ENCODE measurements around the gene PLEKHJ1. TPM values are rescaled to one million over a fixed set of nuclear protein-coding genes. Genes with fewer than 3 reads are reported as not detected.
A peak's percentile ranks its signal among the peaks of the same experiment; 100 is the strongest.

PLEKHJ1 gene
- total RNA-seq, 2 experiments from 2014 or later, result 69.8 to 71.3 TPM

DNA sequence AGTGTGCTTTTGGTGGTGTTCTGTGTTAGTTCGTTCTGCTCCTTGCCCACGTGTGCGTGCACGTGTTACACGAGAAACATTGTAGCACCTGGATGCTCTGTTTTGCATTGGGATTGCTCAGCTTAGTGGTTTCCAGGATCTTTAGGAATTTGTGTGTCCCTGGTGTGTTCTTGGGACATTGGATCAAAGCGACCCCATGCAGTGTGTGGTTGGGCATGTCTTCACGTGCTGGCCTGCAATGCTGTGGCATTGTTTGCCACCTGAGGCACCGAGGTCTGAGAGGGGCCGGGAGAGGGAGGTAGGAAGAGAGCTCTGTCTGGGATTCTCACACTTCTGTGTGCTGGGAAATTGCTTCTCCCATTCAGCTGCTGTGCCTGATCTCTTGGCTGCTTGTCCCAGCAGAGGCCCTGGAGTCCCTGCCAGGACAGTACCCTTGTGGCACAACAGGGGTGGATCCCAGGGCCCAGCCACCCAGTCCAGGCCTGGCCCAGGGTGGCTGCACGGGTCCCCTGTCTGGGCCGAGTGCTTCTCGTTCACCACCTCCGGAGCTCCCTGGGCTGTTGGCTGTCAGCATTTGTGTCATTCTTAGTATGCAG is 11.3 kb downstream of the PLEKHJ1 start:
- H3K9me3 Mint-ChIP-seq, result no peaks in the 10 kb centered on the region
- peaks cover 7% of the 10 kb centered on the region for H3K36me3 Mint-ChIP-seq
- DNase-seq (no peak), ATAC-seq (ENCODE audit: low read depth) (no peak)
- POLR2A ChIA-PET, result no interaction called here
- no peaks in the 10 kb centered on the region for H3K27me3 Mint-ChIP-seq
- H3K27ac Mint-ChIP-seq, result no peak overlapping the region
- no peak overlapping the region for H3K4me3 Mint-ChIP-seq
- peaks cover 6% of the 10 kb centered on the region for H3K4me1 Mint-ChIP-seq

GRCh38 chr19:2223959-2224358 is 12.2 kb downstream of the PLEKHJ1 start:
- POLR2A ChIA-PET, result no interaction called here
- Mint-ChIP-seq H3K36me3 (peaks cover 7% of the 10 kb centered on the region), H3K9me3 (no peaks in the 10 kb centered on the region), H3K4me3 (no peak overlapping the region), H3K27ac (peak overlapping the region; percentile 70), H3K4me1 (peaks cover 6% of the 10 kb centered on the region), H3K27me3 (no peaks in the 10 kb centered on the region)
- peak; percentile 68 for ATAC-seq (ENCODE audit: low read depth)
- DNase-seq, result no peak

- ATAC-seq (ENCODE audit: low read depth) (no peak), DNase-seq (no peak)
- Mint-ChIP-seq H3K9me3 (no peaks in the 10 kb centered on the region), H3K27ac (no peak overlapping the region), H3K4me1 (peaks cover 6% of the 10 kb centered on the region), H3K27me3 (no peaks in the 10 kb centered on the region), H3K4me3 (no peak overlapping the region), H3K36me3 (peaks cover 5% of the 10 kb centered on the region)
- POLR2A ChIA-PET, result no interaction called here
Observed at GRCh38 chr19:2223391-2223790, 12.7 kb downstream of the PLEKHJ1 start.

DNA sequence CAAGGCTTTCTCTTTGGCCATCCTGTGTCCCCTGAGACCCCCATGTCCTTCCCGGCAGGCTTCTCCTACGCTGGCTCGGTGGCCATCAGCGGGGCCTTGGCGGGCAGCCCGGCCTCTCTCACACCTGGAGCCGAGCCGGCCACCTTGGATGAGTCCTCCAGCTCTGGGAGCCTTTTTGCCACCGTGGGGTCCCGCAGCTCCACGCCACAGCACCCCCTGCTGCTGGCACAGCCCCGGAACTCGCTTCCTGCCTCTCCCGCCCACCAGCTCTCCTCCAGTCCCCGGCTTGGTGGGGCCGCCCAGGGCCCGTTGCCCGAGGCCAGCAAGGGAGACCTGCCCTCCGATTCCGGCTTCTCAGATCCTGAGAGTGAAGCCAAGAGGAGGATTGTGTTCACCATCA is 14.2 kb downstream of the PLEKHJ1 start:
- Mint-ChIP-seq H3K36me3 (peaks cover 8% of the 10 kb centered on the region), H3K4me1 (peaks cover 6% of the 10 kb centered on the region), H3K27me3 (no peaks in the 10 kb centered on the region), H3K27ac (no peak overlapping the region), H3K9me3 (no peaks in the 10 kb centered on the region), H3K4me3 (no peak overlapping the region)
- POLR2A ChIA-PET, result no interaction called here
- DNase-seq (no peak), ATAC-seq (ENCODE audit: low read depth) (no peak)

DNA sequence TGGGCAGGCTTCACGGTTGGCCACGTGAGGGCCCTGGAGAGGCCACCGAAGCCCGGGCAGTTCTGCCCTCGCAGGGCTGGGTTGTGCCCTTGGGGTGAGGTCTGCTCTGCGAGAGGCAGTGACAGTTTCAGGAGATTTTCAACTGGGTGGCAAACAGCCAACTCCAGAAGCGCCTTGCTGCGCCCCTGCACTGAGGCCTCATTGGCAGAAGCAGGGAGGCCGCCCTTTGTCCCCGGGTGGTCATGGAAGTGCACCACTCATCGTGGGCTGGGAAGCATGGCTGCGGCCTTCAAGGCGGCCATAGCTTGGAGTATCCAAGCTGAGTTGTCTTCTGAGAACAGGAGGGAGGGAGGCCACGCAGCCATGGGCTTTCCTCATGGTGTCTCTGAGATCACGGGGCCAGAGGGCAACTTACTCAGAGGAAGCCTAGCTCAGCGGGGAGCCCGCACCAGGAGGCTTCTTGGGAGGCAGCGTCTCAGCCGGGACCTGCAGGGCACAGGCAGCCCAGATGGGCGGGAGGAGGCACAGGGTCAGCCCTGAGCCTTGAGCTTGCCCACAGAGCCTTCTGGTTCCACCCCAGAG is 14.8 kb downstream of the PLEKHJ1 start:
- POLR2A ChIA-PET, result no interaction called here
- H3K9me3 Mint-ChIP-seq, result no peaks in the 10 kb centered on the region
- H3K4me1 Mint-ChIP-seq, result peaks cover 6% of the 10 kb centered on the region
- no peaks in the 10 kb centered on the region for H3K27me3 Mint-ChIP-seq
- H3K27ac Mint-ChIP-seq, result no peak overlapping the region
- H3K36me3 Mint-ChIP-seq, result peaks cover 9% of the 10 kb centered on the region
- ATAC-seq (ENCODE audit: low read depth), result no peak
- H3K4me3 Mint-ChIP-seq, result no peak overlapping the region
- no peak for DNase-seq

- Mint-ChIP-seq H3K27me3 (no peaks in the 10 kb centered on the region), H3K4me1 (peaks cover 6% of the 10 kb centered on the region)
- POLR2A ChIA-PET, result no interaction called here
Observed at GRCh38 chr19:2219726-2220125, 16.4 kb downstream of the PLEKHJ1 start.

GRCh38 chr19:2217591-2217990 is 18.5 kb downstream of the PLEKHJ1 start:
- H3K27ac Mint-ChIP-seq, result no peak overlapping the region
- no peak for DNase-seq
- H3K27me3 Mint-ChIP-seq, result no peaks in the 10 kb centered on the region
- POLR2A ChIA-PET, result no interaction called here
- peaks cover 3% of the 10 kb centered on the region for H3K4me1 Mint-ChIP-seq
- H3K36me3 Mint-ChIP-seq, result peaks cover 8% of the 10 kb centered on the region
- no peaks in the 10 kb centered on the region for H3K9me3 Mint-ChIP-seq
- no peak for ATAC-seq (ENCODE audit: low read depth)
- no peak overlapping the region for H3K4me3 Mint-ChIP-seq

More at GRCh38 chr19:2219726-2220125, 16.4 kb downstream of the PLEKHJ1 start:
- Mint-ChIP-seq H3K27ac (no peak overlapping the region), H3K9me3 (no peaks in the 10 kb centered on the region), H3K36me3 (peaks cover 7% of the 10 kb centered on the region), H3K4me3 (no peak overlapping the region)
- ATAC-seq (ENCODE audit: low read depth) (no peak), DNase-seq (no peak)

DNA sequence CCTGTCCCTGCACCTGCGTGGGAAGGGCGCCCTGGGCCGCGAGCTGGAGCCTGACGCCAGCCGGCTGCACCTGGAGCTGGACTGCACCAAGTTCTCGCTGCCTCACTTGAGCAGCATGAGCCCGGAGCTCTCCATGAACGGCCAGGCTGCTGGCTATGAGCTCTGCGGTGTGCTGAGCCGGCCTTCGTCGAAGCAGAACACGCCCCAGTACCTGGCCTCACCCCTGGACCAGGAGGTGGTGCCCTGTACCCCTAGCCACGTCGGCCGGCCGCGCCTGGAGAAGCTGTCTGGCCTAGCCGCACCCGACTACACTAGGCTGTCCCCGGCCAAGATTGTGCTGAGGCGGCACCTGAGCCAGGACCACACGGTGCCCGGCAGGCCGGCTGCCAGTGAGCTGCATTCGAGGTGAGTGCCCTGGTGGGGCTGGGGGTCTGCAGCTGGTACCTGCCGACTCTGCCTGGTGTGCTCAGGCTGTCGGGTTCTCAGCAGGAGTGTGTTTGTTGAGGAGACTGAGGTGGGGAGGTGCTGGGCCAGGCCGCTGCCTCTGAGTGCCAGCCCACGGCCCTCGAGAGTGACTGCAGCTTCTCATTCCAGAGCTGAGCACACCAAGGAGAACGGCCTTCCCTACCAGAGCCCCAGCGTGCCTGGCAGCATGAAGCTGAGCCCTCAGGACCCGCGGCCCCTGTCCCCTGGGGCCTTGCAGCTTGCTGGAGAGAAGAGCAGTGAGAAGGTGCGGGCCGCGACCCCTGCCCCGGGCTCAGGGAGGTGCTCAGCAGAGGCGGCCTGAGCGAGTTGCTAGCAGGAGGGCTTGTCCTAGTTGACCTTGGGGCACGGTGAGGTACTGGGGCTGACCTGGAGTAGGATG is 19.5 kb downstream of the PLEKHJ1 start:
- no peak for DNase-seq
- Mint-ChIP-seq H3K27me3 (no peaks in the 10 kb centered on the region), H3K36me3 (peaks cover 9% of the 10 kb centered on the region), H3K4me3 (no peak overlapping the region), H3K4me1 (peaks cover 3% of the 10 kb centered on the region), H3K9me3 (no peaks in the 10 kb centered on the region), H3K27ac (peak overlapping the region; percentile 45)
- POLR2A ChIA-PET, result interaction anchor here (0.5 to 0.6 kb wide), 2 partner anchors 132 to 1175 kb away, joined by 3 to 5 read pairs; no protein-coding TSS in a partner anchor
- no peak for ATAC-seq (ENCODE audit: low read depth)

GRCh38 chr19:2215281-2215751 is 20.8 kb downstream of the PLEKHJ1 start:
- H3K36me3 Mint-ChIP-seq, result peaks cover 10% of the 10 kb centered on the region
- no peaks in the 10 kb centered on the region for H3K27me3 Mint-ChIP-seq
- ATAC-seq (ENCODE audit: low read depth), result no peak
- POLR2A ChIA-PET, result no interaction called here
- peaks cover 3% of the 10 kb centered on the region for H3K4me1 Mint-ChIP-seq
- no peak overlapping the region for H3K4me3 Mint-ChIP-seq
- no peaks in the 10 kb centered on the region for H3K9me3 Mint-ChIP-seq
- H3K27ac Mint-ChIP-seq, result no peak overlapping the region
- no peak for DNase-seq

GRCh38 chr19:2214251-2214650 is 21.9 kb downstream of the PLEKHJ1 start:
- ATAC-seq (ENCODE audit: low read depth) (no peak), DNase-seq (no peak)
- POLR2A ChIA-PET, result no interaction called here
- no peaks in the 10 kb centered on the region for H3K9me3 Mint-ChIP-seq
- no peak overlapping the region for H3K27ac Mint-ChIP-seq
- no peaks in the 10 kb centered on the region for H3K27me3 Mint-ChIP-seq
- H3K4me1 Mint-ChIP-seq, result peaks cover 3% of the 10 kb centered on the region
- H3K36me3 Mint-ChIP-seq, result peaks cover 10% of the 10 kb centered on the region
- no peak overlapping the region for H3K4me3 Mint-ChIP-seq

GRCh38 chr19:2213799-2214198 is 22.3 kb downstream of the PLEKHJ1 start:
- DNase-seq (no peak), ATAC-seq (ENCODE audit: low read depth) (no peak)
- Mint-ChIP-seq H3K36me3 (peaks cover 10% of the 10 kb centered on the region), H3K9me3 (no peaks in the 10 kb centered on the region), H3K4me3 (no peak overlapping the region), H3K4me1 (peaks cover 3% of the 10 kb centered on the region), H3K27me3 (no peaks in the 10 kb centered on the region), H3K27ac (no peak overlapping the region)
- POLR2A ChIA-PET, result no interaction called here

DNA sequence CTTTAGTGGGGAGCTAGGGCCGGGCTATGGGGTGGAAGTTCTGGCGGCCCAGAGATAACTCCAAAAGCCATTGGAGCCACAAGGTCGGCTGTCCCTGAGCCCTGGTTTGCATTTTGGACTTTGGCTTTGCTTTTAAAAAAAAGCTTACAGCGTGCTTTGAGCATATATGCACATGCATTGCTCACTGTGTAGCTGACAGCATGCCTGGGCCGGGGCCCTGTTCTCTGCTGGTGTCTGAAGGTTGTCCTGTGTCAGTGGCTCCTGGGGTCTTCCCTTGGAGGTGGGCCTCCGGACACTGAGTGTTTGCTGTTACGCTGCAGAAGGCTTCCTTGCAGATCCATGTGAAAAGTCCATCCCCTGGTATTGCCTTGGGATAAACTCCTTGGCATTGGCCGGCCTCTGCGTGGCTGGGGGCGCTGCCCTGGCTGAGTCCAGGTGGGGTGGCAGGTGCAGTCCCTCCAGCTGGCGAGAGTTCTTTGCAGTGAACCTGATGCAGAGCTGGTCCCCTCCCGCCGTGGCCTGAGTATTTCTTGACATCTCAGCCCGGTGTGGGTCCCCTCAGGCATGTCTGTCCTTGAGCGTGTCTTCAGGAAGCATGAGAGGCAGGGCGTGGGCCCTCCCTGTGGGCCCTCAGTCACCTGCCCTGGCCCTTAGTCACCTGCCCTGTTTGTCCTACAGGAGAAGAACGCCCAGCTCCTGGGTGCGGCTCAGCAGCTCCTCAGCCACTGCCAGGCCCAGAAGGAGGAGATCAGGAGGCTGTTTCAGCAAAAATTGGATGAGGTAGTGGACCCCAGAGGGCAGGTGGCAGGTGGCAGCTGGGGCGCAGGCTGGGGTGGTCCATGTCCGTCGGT is 23.0 kb downstream of the PLEKHJ1 start:
- no peaks in the 10 kb centered on the region for H3K9me3 Mint-ChIP-seq
- no peak overlapping the region for H3K27ac Mint-ChIP-seq
- ATAC-seq (ENCODE audit: low read depth) (no peak), DNase-seq (no peak)
- no peak overlapping the region for H3K4me3 Mint-ChIP-seq
- no peaks in the 10 kb centered on the region for H3K27me3 Mint-ChIP-seq
- POLR2A ChIA-PET, result interaction anchor here (1.2 kb wide), 1 partner anchor 25 kb away, joined by 4 read pairs; no protein-coding TSS in a partner anchor
- H3K4me1 Mint-ChIP-seq, result peaks cover 3% of the 10 kb centered on the region
- peaks cover 10% of the 10 kb centered on the region for H3K36me3 Mint-ChIP-seq
